HG02798 (cell line): ENCODE measurements around the gene RHD.
"Not testable (repeated sequence)": the region's sequence is repeated elsewhere in the genome, so short reads cannot be mapped to it uniquely, and the experiment has no call there.

Experiments
- ATAC-seq: cut with Tn5 transposase; IDR thresholded peaks from one replicate; pipeline ENCODE4 v1.9.1; 2021; ENCODE audit warnings: mild to moderate bottlenecking; ENCODE audit not compliant: unreplicated experiment, poor library complexity

RHD gene

GRCh38 chr1:25341746-25342145, 69.4 kb downstream of the RHD start:
- no peak for ATAC-seq

DNA sequence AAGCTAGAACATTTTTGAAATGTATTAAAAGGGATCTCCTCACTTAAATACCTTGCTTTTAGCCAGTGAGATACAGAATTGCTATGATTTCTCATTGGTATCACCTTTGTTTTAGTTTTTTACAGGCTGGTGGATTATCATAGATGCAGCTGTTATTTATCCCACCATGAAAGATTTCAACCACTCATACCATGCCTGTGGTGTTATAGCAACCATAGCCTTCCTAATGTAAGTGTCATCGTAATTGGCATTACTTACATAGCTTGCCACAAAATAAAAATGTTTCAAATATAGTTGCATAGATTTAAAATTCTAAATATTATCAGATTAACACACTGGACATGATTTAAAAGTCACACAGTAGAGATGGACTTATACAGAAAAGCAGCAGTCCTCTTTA, 70.5 kb downstream of the RHD start:
- ATAC-seq, result no peak

DNA sequence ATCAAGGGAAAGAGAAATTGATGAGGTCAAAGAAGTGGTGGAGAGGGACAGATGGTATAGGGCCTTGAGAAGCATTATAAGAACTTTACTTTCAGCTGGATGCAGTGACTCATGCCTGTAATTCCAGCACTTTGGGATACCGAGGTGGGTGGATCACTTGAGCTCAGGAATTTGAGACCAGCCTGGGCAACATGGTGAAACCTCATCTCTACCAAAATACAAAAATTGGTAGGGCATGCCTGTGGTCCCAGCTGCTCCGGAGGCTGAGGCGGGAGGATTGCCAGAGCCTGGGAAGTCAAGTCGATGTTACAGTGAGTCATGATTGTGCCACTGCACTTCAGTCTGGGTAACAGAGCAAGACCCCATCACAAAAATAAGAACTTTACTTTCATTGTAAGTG, 71.6 kb downstream of the RHD start:
- ATAC-seq, result no peak

GRCh38 chr1:25347556-25347955, 75.2 kb downstream of the RHD start:
- no peak for ATAC-seq

DNA sequence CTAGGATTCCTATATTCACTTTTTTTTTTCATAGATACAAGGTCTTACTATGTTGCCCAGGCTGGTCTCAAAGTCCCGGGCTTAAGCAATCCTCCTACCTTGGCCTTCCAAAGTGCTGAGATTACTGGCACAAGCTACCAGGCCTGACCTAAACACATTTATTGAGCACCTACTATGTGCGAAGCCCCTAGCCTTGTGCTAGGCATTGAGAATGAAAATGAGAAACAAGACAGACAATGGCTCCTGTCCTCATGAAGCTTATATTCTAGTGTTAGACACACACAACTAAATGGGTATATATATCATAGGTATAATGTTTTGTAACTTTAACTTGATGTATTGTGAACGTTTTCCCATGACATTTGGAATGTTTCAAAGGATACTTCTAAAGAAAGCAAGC, 77.3 kb downstream of the RHD start:
- no peak for ATAC-seq

DNA sequence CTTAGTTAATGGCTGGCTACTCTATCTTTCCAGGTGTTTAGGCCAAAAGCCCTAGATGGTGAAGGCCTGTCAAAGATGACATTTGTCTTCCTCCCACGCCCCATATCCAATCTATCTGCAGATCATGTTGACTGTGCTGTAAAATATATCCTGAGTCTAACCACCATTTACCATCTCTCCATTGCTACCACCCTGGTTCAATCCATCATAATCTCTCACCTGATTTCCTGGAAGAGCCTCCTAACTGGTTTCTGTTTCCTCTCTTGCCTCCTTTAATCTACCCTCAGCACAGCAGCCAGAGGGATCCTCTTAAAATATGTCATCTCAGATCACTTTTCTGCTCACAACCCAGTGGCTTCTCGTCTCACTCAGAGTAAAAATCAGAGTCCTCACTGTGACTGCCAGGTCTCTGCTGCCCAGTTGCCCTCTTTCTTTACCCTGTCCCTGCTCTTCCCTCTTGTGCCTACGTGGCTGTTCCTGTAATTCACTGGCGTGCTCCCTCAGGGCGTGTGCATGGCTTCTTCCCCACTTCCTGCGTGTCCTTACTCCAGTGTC, 83.6 kb downstream of the RHD start:
- ATAC-seq, result no peak

DNA sequence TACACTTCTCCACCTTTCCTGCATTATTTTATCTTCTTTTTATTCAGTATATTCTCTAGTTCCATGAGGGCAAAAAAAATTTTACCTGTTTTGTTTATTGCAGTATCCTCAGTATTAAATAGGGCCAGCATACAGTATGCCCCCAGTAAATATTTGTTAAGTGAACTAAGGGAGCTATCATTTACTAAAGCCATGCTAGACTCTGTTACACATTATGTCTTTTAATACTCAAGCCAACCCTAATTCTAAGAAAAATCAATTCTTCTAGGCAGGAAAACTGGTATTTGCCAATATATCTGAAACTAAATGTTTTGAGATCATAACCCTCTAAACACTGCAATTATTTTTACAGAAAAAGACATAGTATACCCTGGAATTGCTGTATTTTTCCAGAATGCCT, 84.1 kb downstream of the RHD start:
- no peak for ATAC-seq

- no peak for ATAC-seq
Observed at GRCh38 chr1:25356848-25357247, 84.5 kb downstream of the RHD start.

DNA sequence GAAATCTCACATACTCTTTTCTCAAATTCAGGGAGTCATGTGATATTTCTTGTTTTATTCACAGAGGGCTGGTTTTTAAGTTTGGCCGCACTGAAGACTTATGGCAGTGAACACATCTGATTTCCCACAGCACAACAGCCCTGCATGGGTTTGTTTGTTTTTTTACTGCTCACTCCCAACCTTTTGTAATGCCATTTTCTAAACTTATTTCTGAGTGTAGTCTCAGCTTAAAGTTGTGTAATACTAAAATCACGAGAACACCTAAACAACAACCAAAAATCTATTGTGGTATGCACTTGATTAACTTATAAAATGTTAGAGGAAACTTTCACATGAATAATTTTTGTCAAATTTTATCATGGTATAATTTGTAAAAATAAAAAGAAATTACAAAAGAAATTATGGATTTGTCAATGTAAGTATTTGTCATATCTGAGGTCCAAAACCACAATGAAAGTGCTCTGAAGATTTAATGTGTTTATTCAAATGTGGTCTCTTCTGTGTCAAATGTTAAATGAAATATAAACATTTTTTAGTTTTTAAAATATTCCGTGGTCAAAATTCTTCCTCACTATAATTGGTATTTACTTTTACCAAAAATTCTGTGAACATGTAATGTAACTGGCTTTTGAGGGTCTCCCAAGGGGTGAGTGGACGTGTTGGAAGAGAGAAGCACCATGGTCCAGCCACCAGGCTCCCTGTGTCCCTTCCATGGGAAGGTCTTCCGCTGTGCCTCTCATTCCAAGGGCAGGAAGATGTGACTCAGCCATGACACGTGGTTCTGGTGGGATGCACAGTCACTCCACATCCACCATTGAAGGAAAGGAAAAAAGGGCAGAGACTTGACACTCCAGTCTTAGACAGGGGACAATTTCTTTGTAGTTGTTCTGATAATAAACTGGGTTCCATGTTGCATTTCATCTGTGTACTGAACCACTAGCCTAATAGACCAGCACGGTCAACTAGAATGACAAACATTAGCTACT, 88.6 kb downstream of the RHD start:
- ATAC-seq, result no peak

DNA sequence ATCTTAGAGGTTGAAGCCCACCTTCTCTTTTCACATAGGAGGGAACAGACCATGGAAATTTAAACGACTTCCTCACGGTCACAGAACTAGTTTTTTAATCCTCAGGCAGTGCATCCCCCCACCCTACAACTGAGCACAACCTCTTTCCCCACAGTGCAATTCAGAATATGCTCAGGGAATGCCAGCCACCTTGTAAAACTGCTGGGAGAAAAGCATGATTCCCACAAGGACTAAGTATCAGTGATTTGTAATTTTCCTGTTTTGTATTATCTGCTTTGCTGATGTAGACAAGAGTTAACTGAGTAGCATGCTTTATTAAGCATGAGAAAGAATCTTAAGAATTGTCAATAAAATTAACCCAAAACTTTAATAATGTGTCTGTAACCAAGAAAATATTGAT, 89.6 kb downstream of the RHD start:
- no peak for ATAC-seq

GRCh38 chr1:25362634-25363559, 90.6 kb downstream of the RHD start:
- not testable (repeated sequence) for ATAC-seq

- ATAC-seq, result no peak
Observed at GRCh38 chr1:25369241-25369640, 96.9 kb downstream of the RHD start.

GRCh38 chr1:25369691-25370271, 97.5 kb downstream of the RHD start:
- not testable (repeated sequence) for ATAC-seq

DNA sequence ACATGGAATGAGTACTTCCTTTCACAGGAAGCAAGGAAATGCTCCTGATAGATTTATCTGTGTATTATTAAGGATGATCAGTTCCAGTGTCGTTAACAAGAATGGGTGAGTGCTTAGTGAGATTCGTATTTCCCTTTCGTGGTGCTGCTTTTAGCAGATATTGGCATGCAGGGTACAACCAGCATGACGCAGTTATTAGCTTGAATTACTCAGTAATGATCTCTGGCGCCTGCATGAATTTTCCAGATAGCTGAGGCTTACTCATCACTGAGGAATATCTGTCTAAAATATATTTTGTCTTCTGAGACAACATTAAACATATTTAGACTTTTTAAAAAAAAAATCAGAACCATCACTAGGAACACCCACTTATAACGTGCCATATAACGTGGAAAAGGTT, 99.4 kb downstream of the RHD start:
- ATAC-seq, result not testable (repeated sequence)

DNA sequence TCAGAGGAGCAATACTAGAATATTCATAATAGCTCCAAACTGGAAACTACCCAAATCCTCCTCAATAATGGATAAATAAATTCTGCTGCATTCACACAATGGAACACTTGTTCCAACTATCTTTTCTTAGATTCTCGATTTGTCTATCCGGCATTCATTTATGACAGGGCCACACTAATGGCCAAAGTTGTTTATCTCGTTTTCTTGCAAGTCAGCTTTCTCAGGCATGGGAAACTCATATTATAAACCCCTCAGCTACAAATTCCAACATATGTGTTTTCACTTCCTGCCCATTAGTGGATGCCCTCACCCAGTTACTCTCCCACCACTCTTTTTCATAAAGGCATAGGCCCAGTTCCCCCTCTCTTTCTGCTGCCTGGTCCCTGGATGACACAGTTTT, 106.1 kb downstream of the RHD start:
- ATAC-seq, result not testable (repeated sequence)
